H1 (cell line): ENCODE data around the gene GTF2I. TPM values are rescaled to one million over a fixed set of nuclear protein-coding genes. Genes with fewer than 3 reads are reported as not detected.
A peak's percentile ranks its signal among the peaks of the same experiment; 100 is the strongest.

Source experiments
- CTCF ChIA-PET: fragments of 300-600 bp; sonication (Branson Sonifier 250); formaldehyde crosslinking; loops from one replicate; lab custom pipeline; 2021; ENCODE audit not compliant: partially characterized antibody; lab: Charles Lee
- POLR2A ChIA-PET: fragments of 300-600 bp; sonication (Branson Sonifier 250); formaldehyde crosslinking; loops from one replicate; lab custom pipeline; 2021; ENCODE audit warnings: inconsistent platforms; ENCODE audit not compliant: partially characterized antibody; lab: Charles Lee
- DNase-seq, 2 experiments: peaks; one replicate each; pipeline versions ENCODE4 v3.0.0 to v3.0.0-alpha.2; 2010 to 2022; ENCODE audit warnings: low spot score in 2 of 2, low read depth in 1 of 2, mixed read lengths in 1 of 2
- FAIRE-seq: peaks from 2 replicates; lab custom pipeline; 2011; peaks lifted over from hg19 to GRCh38; lab: Jason Lieb, UNC
- H2AFZ ChIP-seq: 2 replicates; pipeline ENCODE4 v1.8.1; 2012; ENCODE audit warnings: low read length, inconsistent platforms
- H2AK5ac ChIP-seq: 2 replicates; pipeline ENCODE4 v1.6.1; 2013; ENCODE audit warnings: low read depth, low read length
- H2BK120ac ChIP-seq: replicated peaks from 2 replicates; pipeline ENCODE3; 2013; ENCODE audit warnings: low read depth, low read length, inconsistent platforms
- H2BK12ac ChIP-seq: 2 replicates; pipeline ENCODE4 v1.6.1; 2013; ENCODE audit warnings: low read depth, low read length
- H2BK15ac ChIP-seq: 2 replicates; pipeline ENCODE4 v1.6.1; 2013; ENCODE audit warnings: low read length
- H2BK20ac ChIP-seq: 2 replicates; pipeline ENCODE4 v1.6.1; 2013; ENCODE audit warnings: low read length
- H2BK5ac ChIP-seq: 2 replicates; pipeline ENCODE4 v1.6.1; 2013; ENCODE audit warnings: low read depth, low read length
- H3K14ac ChIP-seq: 2 replicates; pipeline ENCODE4 v1.6.1; 2013; ENCODE audit warnings: inconsistent platforms; ENCODE audit not compliant: insufficient read length
- H3K18ac ChIP-seq: 2 replicates; pipeline ENCODE4 v1.6.1; 2013; ENCODE audit warnings: low read length; ENCODE audit errors: extremely low read depth
- H3K23ac ChIP-seq: 2 replicates; pipeline ENCODE4 v1.6.1; 2013; ENCODE audit warnings: inconsistent platforms; ENCODE audit not compliant: insufficient read length
- H3K23me2 ChIP-seq: 2 replicates; pipeline ENCODE4 v1.6.1; 2013; ENCODE audit warnings: low read depth, low read length
- H3K27ac ChIP-seq: 2 replicates; pipeline ENCODE4 v1.6.1; 2011; ENCODE audit warnings: low read depth, low read length, inconsistent platforms
- H3K27me3 ChIP-seq, 4 experiments: replicated peaks in 1 of 4; 1 replicate in 1 of 4; 2 replicates in 3 of 4; pipeline versions ENCODE4 v1.6.1 to v1.8.1; 2011 to 2013; ENCODE audit warnings: low read length in 3 of 4, mild to moderate bottlenecking in 3 of 4, inconsistent platforms in 2 of 4, mixed read lengths in 2 of 4, moderate library complexity in 1 of 4; ENCODE audit not compliant: control insufficient read depth in 3 of 4, insufficient read depth in 3 of 4; ENCODE audit errors: extremely low read depth in 1 of 4
- H3K36me3 ChIP-seq, 4 experiments: 2 replicates each; pipeline versions ENCODE4 v1.6.1 to v1.8.1; 2011 to 2013; ENCODE audit warnings: mild to moderate bottlenecking in 4 of 4, low read length in 3 of 4, moderate library complexity in 2 of 4, control low read depth in 1 of 4, inconsistent platforms in 1 of 4; ENCODE audit not compliant: insufficient read depth in 4 of 4, control insufficient read depth in 2 of 4
- H3K4ac ChIP-seq: replicated peaks from 2 replicates; pipeline ENCODE3; 2013; ENCODE audit warnings: low read length, low read depth, mixed read lengths, inconsistent platforms; ENCODE audit not compliant: insufficient read length
- H3K4me1 ChIP-seq, 4 experiments: replicated peaks in 1 of 4; 1 replicate in 1 of 4; 2 replicates in 3 of 4; pipeline versions ENCODE4 v1.6.1 to v1.8.1; 2011 to 2013; ENCODE audit warnings: low read length in 3 of 4, inconsistent platforms in 2 of 4, mixed read lengths in 1 of 4; ENCODE audit not compliant: insufficient read depth in 4 of 4, control insufficient read depth in 3 of 4
- H3K4me2 ChIP-seq, 2 experiments: 2 replicates each; pipeline versions ENCODE4 v1.6.1 to v1.8.1; 2011 to 2013; ENCODE audit warnings: low read depth in 2 of 2, low read length in 2 of 2, control low read depth in 1 of 2, inconsistent platforms in 1 of 2, mild to moderate bottlenecking in 1 of 2; ENCODE audit not compliant: insufficient read depth in 1 of 2
- H3K4me3 ChIP-seq, 4 experiments: fragments of 200-600, 300-600 bp in 1 of 4; sonication (generic), shearing (Covaris generic), sonication (Bioruptor Twin) in 1 of 4; 2 replicates each; pipeline versions ENCODE4 v1.5.1 to v1.8.1; 2011 to 2016; ENCODE audit warnings: low read length in 4 of 4, low read depth in 3 of 4, control low read depth in 2 of 4, inconsistent platforms in 2 of 4, mild to moderate bottlenecking in 2 of 4, mixed read lengths in 1 of 4, moderate library complexity in 1 of 4; ENCODE audit not compliant: insufficient read depth in 2 of 4; ENCODE audit errors: extremely low read depth in 1 of 4
- H3K56ac ChIP-seq: replicated peaks from 2 replicates; pipeline ENCODE3; 2013; ENCODE audit warnings: low read depth, mild to moderate bottlenecking, mixed read lengths, low read length, inconsistent platforms; ENCODE audit not compliant: insufficient read length
- H3K79me1 ChIP-seq: 2 replicates; pipeline ENCODE4 v1.6.1; 2013; ENCODE audit warnings: low read depth, low read length, control low read depth
- H3K79me2 ChIP-seq, 2 experiments: 2 replicates each; pipeline versions ENCODE4 v1.6.1 to v1.8.1; 2012 to 2013; ENCODE audit warnings: low read length in 2 of 2, mild to moderate bottlenecking in 2 of 2, inconsistent platforms in 1 of 2; ENCODE audit not compliant: insufficient read depth in 2 of 2, control insufficient read depth in 1 of 2
- H3K9ac ChIP-seq, 4 experiments: replicated peaks in 1 of 4; 1 replicate in 1 of 4; 2 replicates in 3 of 4; pipeline versions ENCODE4 v1.6.1 to v1.8.1; 2011 to 2013; ENCODE audit warnings: low read depth in 3 of 4, low read length in 3 of 4, control low read depth in 2 of 4, mild to moderate bottlenecking in 2 of 4, moderate library complexity in 2 of 4, inconsistent platforms in 1 of 4; ENCODE audit errors: extremely low read depth in 1 of 4
- H3K9me3 ChIP-seq, 2 experiments: 2 replicates each; pipeline versions ENCODE4 v1.6.1 to v1.8.1; 2012 to 2013; ENCODE audit warnings: mild to moderate bottlenecking in 2 of 2, moderate library complexity in 2 of 2, control low read depth in 1 of 2, inconsistent platforms in 1 of 2, low read depth in 1 of 2, low read length in 1 of 2, mixed read lengths in 1 of 2; ENCODE audit not compliant: insufficient read depth in 2 of 2
- H4K20me1 ChIP-seq, 2 experiments: replicated peaks in 1 of 2; 2 replicates each; pipeline versions ENCODE3 to v1.8.1; 2011 to 2013; ENCODE audit warnings: inconsistent platforms in 2 of 2, low read length in 2 of 2, mild to moderate bottlenecking in 1 of 2; ENCODE audit not compliant: insufficient read depth in 2 of 2, control insufficient read depth in 1 of 2
- H4K5ac ChIP-seq: 2 replicates; pipeline ENCODE4 v1.6.1; 2013; ENCODE audit warnings: low read length, low read depth, mixed read lengths, inconsistent platforms; ENCODE audit not compliant: insufficient read length
- H4K8ac ChIP-seq: 2 replicates; pipeline ENCODE4 v1.8.0; 2013; ENCODE audit warnings: mild to moderate bottlenecking, moderate library complexity, low read length, inconsistent platforms; ENCODE audit not compliant: insufficient read depth; ENCODE audit errors: extremely low read depth
- H4K91ac ChIP-seq: replicated peaks from 2 replicates; pipeline ENCODE3; 2013; ENCODE audit warnings: low read length, mixed read lengths, inconsistent platforms; ENCODE audit not compliant: insufficient read length
- BCL11A ChIP-seq, 2 experiments: IDR thresholded peaks; one replicate each; pipeline ENCODE4 v1.6.1; 2011; ENCODE audit warnings: low read depth in 2 of 2, low read length in 2 of 2, mild to moderate bottlenecking in 2 of 2
- MAX ChIP-seq: IDR thresholded peaks from 2 replicates; pipeline ENCODE4 v1.6.1; 2012; ENCODE audit warnings: inconsistent platforms
- WGBS, 2 experiments: shearing (Covaris generic) in 1 of 2; methylation state at CpG; one replicate each; pipeline versions ENCODE4 v1.1.6 to v1.1.7; 2013 to 2015; ENCODE audit warnings: low lambda C conversion rate in 2 of 2, mixed read lengths in 2 of 2, inconsistent platforms in 1 of 2, low coverage in 1 of 2, missing lambda C conversion rate in 1 of 2; ENCODE audit not compliant: insufficient replicate concordance in 2 of 2, insufficient coverage in 1 of 2, insufficient read length in 1 of 2; ENCODE audit errors: extremely low coverage in 1 of 2, missing lambda C conversion rate in 1 of 2; 5-methylcytosine and 5-hydroxymethylcytosine counted together
- polyA plus RNA-seq, 7 experiments: library from polyadenylated mRNA; depleted of rRNA in 3 of 7; stranded (reverse) in 5 of 7; unstranded in 2 of 7; fragments of >200 nt in 5 of 7; fragments of 200-250 nt in 2 of 7; gene quantifications; 1 replicate in 5 of 7; 2 replicates in 1 of 7; 4 replicates in 1 of 7; pipeline versions ENCODE4 v1.2.1 to v1.2.3, GENCODE V29; 2011 to 2013; ENCODE audit warnings: missing spikeins in 2 of 7, mixed read lengths in 2 of 7
- total RNA-seq: library from RNA; stranded (reverse); fragmentation: NEBNext Ultra II Directional; extraction: Animal tissue kit (Norgen Biotek cat#: 25700); gene quantifications from 2 replicates; pipeline ENCODE4 v1.2.1, GENCODE V29; 2021

Gene GTF2I
- total and polyA plus RNA-seq, 2 of the 8 experiments (the other 6 are each of a cell fraction or from before 2014, with no cell fraction given): 46.7 to 316 TPM

GRCh38 chr7:74632505-74632904 is 25.0 kb upstream of the GTF2I start:
- H3K4me3 ChIP-seq: no peak overlapping the region
- no peaks in the 10 kb centered on the region for H3K36me3 ChIP-seq
- H3K4ac ChIP-seq: no peak overlapping the region
- no peak for DNase-seq
- ChIA-PET CTCF (interaction anchor here (0.5 to 1.0 kb wide), 3 partner anchors 13 to 27 kb away, joined by 3 to 6 read pairs (median 3); no protein-coding TSS in a partner anchor), POLR2A (interaction anchor here (1.2 to 2.8 kb wide), 3 partner anchors 8 to 24 kb away, joined by 3 to 13 read pairs (median 3); no protein-coding TSS in a partner anchor)
- H3K23me2 ChIP-seq: no peaks in the 10 kb centered on the region
- H2BK12ac ChIP-seq: no peak overlapping the region
- no peaks in the 10 kb centered on the region for H3K27me3 ChIP-seq
- H3K4me2 ChIP-seq: no peak overlapping the region
- no peaks in the 10 kb centered on the region for H3K79me2 ChIP-seq
- no peak overlapping the region for H4K8ac ChIP-seq
- H3K14ac ChIP-seq: no peak overlapping the region
- no peaks in the 10 kb centered on the region for H3K9me3 ChIP-seq
- H3K23ac ChIP-seq: no peak overlapping the region
- no peak for TF ChIP-seq MAX
- no peak for TF ChIP-seq BCL11A (IDR thresholded peaks at IDR 0.05; ENCODE audit: low read depth in 2 of 2, low read length in 2 of 2)
- TF ChIP-seq, all 59 proteins: peak for 0
- 92% methylated on average over 8 of the region's 8 CpGs; no CpG with 5 or more reads in 1 of the 2 experiments for WGBS, 2 experiments
- H4K91ac ChIP-seq: no peak overlapping the region
- no peak overlapping the region for H2AK5ac ChIP-seq
- peak overlapping the region; percentile 87 for H3K56ac ChIP-seq
- no peak overlapping the region for H2BK120ac ChIP-seq
- no peak overlapping the region for H3K18ac ChIP-seq
- H4K5ac ChIP-seq: no peak overlapping the region
- no peak overlapping the region for H3K9ac ChIP-seq
- H3K79me1 ChIP-seq: no peaks in the 10 kb centered on the region
- no peak for FAIRE-seq
- no peaks in the 10 kb centered on the region for H4K20me1 ChIP-seq
- H3K4me1 ChIP-seq: peaks cover 0 to 4% (median under 1%) of the 10 kb centered on the region in 4 experiments; a peak in 4 of 7 replicates
- no peak overlapping the region for H2BK5ac ChIP-seq
- 0 out of 2 replicates have a peak overlapping the region, but pooled peaks have one; percentile 88 for H2BK15ac ChIP-seq
- H2BK20ac ChIP-seq: no peak overlapping the region
- H2AFZ ChIP-seq: no peak overlapping the region
- no peak overlapping the region for H3K27ac ChIP-seq
